ENCODE measurements around the gene ASB15. TPM values are rescaled to one million over a fixed set of nuclear protein-coding genes. Genes with fewer than 3 reads are reported as not detected.
"Not testable (repeated sequence)": the region's sequence is repeated elsewhere in the genome, so short reads cannot be mapped to it uniquely, and the experiment has no call there.

Gene ASB15
- total RNA-seq, 1 donor from 2014 or later: not detected

DNA sequence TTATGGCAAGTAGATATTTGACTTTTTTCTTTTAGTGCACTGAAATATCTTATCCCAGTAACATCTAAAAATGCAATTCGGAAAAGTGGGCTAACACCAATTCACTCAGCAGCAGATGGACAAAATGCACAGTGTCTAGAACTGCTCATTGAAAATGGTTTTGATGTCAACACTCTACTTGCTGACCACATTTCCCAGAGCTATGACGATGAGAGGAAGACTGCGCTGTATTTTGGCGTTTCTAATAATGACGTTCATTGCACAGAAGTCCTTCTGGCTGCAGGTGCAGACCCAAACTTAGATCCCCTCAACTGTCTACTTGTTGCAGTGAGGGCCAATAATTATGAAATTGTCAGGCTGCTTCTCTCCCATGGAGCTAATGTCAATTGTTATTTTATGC is 27.2 kb downstream of the ASB15 start:
- Mint-ChIP-seq H3K27ac (no peak overlapping the region), H3K4me3 (no peak overlapping the region), H3K36me3 (ENCODE audit: low read depth) (no peaks in the 10 kb centered on the region), H3K4me1 (ENCODE audit: low read depth) (no peaks in the 10 kb centered on the region), H3K9me3 (no peaks in the 10 kb centered on the region), H3K27me3 (ENCODE audit: insufficient read depth) (peaks cover 4% of the 10 kb centered on the region)
- no peak for DNase-seq (ENCODE audit: low spot score)
- intact Hi-C loops (cut with micrococcal nuclease): no loop called here

DNA sequence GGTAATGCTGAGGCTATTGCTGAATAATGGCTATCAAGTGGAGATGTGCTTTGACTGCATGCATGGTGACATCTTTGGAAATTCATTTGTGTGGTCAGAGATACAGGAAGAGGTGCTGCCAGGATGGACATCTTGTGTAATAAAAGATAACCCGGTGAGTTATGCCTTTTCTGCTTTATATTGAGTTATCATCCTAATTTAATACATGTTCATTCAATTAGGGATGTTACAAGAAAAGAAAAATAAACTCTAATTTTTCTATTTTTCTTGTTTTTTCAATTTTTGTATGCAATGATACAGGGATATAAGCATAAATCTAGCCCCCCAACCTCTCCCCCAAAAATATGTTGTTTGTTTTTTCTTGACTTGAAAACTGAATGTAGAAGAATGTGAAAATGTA is 27.7 kb downstream of the ASB15 start:
- H3K27ac Mint-ChIP-seq: no peak overlapping the region
- no peaks in the 10 kb centered on the region for H3K4me1 Mint-ChIP-seq (ENCODE audit: low read depth)
- H3K27me3 Mint-ChIP-seq (ENCODE audit: insufficient read depth): peaks cover 4% of the 10 kb centered on the region
- intact Hi-C loops (cut with micrococcal nuclease): no loop called here
- no peaks in the 10 kb centered on the region for H3K36me3 Mint-ChIP-seq (ENCODE audit: low read depth)
- H3K9me3 Mint-ChIP-seq: no peaks in the 10 kb centered on the region
- H3K4me3 Mint-ChIP-seq: no peak overlapping the region
- DNase-seq (ENCODE audit: low spot score): no peak

DNA sequence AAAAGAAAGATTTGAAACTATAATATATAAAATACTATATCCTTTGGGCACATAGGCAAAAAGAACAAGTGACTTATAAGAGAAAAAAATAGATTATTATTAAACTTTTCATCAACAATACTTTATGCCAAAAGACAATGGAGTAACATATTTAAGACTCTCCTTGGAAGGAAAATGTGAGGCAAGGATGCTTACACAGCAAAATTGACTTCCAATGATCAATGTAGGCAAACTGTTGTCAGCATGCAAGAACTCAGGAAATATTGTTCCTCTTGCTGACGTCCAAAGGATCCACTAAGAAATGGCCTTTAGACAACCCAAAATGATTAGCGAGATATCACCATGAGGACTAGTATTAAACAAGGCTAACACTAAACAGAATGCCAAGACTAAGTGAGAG is 31.2 kb downstream of the ASB15 start:
- peaks cover 12% of the 10 kb centered on the region for H3K27me3 Mint-ChIP-seq (ENCODE audit: insufficient read depth)
- H3K4me1 Mint-ChIP-seq (ENCODE audit: low read depth): no peaks in the 10 kb centered on the region
- no peaks in the 10 kb centered on the region for H3K36me3 Mint-ChIP-seq (ENCODE audit: low read depth)
- H3K27ac Mint-ChIP-seq: no peak overlapping the region
- no peak overlapping the region for H3K4me3 Mint-ChIP-seq
- no peaks in the 10 kb centered on the region for H3K9me3 Mint-ChIP-seq
- intact Hi-C loops (cut with micrococcal nuclease): no loop called here
- DNase-seq (ENCODE audit: low spot score): no peak

DNA sequence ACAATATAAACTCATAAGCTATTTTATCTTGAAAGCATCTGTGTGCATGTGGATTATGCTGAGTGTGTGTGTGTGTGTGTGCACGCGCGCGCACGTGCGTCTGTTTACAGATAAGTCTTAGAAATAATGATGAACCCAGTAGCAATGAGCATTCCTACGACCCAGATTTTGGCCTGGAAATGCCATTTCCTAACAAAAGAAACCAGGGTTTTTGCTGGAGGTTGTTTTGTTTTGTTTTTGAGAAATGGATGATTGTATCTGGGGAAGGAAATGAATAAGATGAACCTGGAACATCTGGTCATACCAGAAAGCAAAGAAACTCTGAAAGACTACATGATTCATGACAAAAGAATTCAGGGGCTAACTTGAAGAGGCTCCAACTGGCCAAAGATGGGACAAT is 31.9 kb downstream of the ASB15 start:
- no peak overlapping the region for H3K27ac Mint-ChIP-seq
- no peaks in the 10 kb centered on the region for H3K4me1 Mint-ChIP-seq (ENCODE audit: low read depth)
- H3K4me3 Mint-ChIP-seq: no peak overlapping the region
- H3K27me3 Mint-ChIP-seq (ENCODE audit: insufficient read depth): peaks cover 8% of the 10 kb centered on the region
- no peak for DNase-seq (ENCODE audit: low spot score)
- no peaks in the 10 kb centered on the region for H3K9me3 Mint-ChIP-seq
- intact Hi-C loops (cut with micrococcal nuclease): no loop called here
- H3K36me3 Mint-ChIP-seq (ENCODE audit: low read depth): no peaks in the 10 kb centered on the region

DNA sequence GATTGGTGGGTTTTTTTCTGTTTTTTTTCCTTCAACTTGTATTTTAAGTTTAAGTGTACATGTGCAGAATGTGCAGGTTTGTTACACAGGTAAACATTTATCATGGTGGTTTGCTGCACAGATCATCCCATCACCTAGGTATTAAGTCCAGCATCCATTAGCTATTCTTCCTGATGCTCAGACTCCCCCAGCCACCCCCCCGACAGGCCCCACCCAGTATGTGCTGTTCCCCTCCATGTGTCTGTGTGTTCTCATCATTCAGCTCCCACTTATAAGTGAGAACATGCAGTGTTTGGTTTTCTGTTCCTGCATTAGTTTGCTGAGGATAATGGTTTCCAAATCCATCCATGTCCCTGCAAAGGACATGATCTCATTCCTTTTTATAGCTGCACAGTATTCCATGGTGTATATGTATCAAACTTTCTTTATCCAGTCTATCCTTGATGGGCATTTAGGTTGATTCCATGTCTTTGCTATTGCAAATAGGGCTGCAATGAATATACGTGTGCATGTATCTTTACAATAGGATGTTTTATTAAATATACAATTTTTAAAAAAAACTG is 32.5 kb downstream of the ASB15 start:
- H3K27me3 Mint-ChIP-seq (ENCODE audit: insufficient read depth); H3K4me1 Mint-ChIP-seq (ENCODE audit: low read depth); H3K36me3 Mint-ChIP-seq (ENCODE audit: low read depth); H3K4me3 Mint-ChIP-seq; H3K27ac Mint-ChIP-seq; intact Hi-C loops (cut with micrococcal nuclease); DNase-seq (ENCODE audit: low spot score); H3K9me3 Mint-ChIP-seq: not testable (repeated sequence)

DNA sequence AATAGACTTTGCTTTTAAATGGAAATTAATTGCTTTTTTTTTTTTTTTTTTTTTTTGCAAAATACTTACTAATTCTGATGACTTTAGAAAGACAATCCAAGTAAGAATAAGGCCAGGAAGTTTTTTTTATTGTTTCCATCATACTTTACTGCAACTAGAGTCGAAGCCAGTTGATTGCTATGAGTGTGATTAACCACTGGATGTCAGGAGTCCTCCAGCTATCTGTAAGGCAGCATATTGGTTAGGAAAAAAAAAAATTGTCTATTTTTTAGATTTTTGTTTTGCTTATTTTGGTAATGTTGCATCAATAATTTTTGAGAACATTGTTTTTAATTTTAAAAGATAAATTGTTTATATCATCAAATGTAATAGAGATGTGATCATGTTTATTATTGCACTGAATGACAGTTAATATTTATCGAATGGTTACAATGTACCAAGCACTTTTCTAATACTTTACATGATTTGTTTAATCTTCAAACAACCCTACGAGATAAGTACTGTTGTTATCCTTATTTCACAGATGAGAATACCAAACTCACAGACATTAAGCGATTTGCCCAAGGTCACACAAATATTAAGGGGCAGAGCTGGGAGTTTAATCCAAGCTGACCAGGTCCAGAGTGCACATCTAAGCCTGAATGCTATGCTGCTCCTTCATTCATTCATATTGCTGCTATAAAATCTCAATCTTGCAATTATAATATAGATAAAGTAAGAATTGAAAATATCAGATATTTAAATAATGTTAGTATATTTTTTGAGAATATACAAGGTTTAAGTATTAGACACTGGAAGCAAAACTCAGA is 34.1 kb downstream of the ASB15 start:
- no peaks in the 10 kb centered on the region for H3K36me3 Mint-ChIP-seq (ENCODE audit: low read depth)

DNA sequence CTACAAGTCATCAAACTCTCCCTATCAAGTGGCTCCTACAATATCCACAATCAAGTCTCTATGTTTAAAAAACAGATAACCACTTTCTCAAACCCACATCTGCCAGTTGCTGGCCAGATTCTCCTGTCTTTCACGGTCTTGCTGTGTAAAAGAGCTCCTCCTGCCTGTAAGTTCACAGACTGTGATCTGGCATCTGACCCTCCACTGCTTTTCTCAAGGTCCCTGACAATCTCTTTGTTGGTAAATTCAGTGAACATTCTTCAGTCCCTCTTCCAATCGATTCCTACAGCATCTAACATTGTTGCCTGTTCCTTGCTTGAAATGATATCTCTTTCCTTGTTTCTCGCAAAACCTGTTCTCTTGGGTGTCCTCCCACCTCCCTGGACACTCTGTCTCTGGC is 35.6 kb downstream of the ASB15 start:
- Mint-ChIP-seq H3K36me3 (ENCODE audit: low read depth) (no peaks in the 10 kb centered on the region), H3K27me3 (ENCODE audit: insufficient read depth) (peaks cover 11% of the 10 kb centered on the region), H3K4me3 (no peak overlapping the region), H3K4me1 (ENCODE audit: low read depth) (no peaks in the 10 kb centered on the region), H3K9me3 (no peaks in the 10 kb centered on the region), H3K27ac (no peak overlapping the region)
- no peak for DNase-seq (ENCODE audit: low spot score)
- intact Hi-C loops (cut with micrococcal nuclease): no loop called here

More for the DNA sequence above, 34.1 kb downstream of the ASB15 start:
- no peaks in the 10 kb centered on the region for H3K4me1 Mint-ChIP-seq (ENCODE audit: low read depth)
- no peak overlapping the region for H3K27ac Mint-ChIP-seq
- no peak for DNase-seq (ENCODE audit: low spot score)
- intact Hi-C loops (cut with micrococcal nuclease): loop anchor here (1.0 kb wide), 1 partner anchor 230 kb away; no protein-coding TSS in a partner anchor
- peaks cover 8% of the 10 kb centered on the region for H3K27me3 Mint-ChIP-seq (ENCODE audit: insufficient read depth)
- H3K4me3 Mint-ChIP-seq: no peak overlapping the region
- H3K9me3 Mint-ChIP-seq: no peaks in the 10 kb centered on the region

DNA sequence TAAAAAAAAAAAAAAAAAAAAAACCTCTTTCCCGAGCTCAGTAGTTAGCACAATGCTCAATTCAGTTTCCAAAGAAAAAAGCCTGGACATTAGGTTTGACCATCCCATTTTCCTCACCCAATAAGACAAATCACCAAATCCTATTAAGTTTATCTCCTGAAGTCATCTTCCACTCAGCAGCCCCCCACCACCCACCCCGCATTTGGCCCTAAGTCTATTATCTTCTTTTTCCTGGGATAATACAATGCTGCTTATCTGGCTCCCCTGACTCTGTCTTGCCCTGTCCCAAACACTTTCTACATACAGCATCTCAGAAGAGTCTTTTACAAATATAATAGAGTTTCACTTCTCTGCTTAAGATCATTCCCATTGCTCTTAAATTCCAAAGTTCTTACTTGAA is 36.3 kb downstream of the ASB15 start:
- H3K27ac Mint-ChIP-seq: no peak overlapping the region
- no peak for DNase-seq (ENCODE audit: low spot score)
- no peaks in the 10 kb centered on the region for H3K9me3 Mint-ChIP-seq
- no peak overlapping the region for H3K4me3 Mint-ChIP-seq
- intact Hi-C loops (cut with micrococcal nuclease): no loop called here
- no peaks in the 10 kb centered on the region for H3K4me1 Mint-ChIP-seq (ENCODE audit: low read depth)
- H3K27me3 Mint-ChIP-seq (ENCODE audit: insufficient read depth): peaks cover 11% of the 10 kb centered on the region
- no peaks in the 10 kb centered on the region for H3K36me3 Mint-ChIP-seq (ENCODE audit: low read depth)

DNA sequence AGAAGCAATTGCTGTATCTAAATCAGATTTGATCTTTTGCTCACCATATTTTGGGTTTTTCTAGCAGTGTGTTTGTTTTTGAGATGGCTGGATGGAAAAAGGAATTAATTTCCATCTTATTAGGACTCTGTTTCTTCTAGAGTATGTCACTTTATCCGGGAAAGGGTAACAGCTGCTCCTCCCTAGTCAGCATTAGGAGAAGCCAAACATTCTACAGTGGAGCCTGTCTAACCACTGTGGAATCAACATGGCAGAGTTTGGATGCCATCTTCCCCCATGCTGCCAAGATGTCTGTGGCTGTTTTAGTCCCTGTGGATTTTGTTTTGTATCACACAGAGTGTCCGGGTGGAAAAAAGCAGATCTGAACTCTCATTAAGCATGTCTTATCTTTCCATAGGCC is 38.0 kb downstream of the ASB15 start:
- Mint-ChIP-seq H3K27me3 (ENCODE audit: insufficient read depth) (peaks cover 24% of the 10 kb centered on the region), H3K36me3 (ENCODE audit: low read depth) (no peaks in the 10 kb centered on the region), H3K27ac (no peak overlapping the region), H3K4me1 (ENCODE audit: low read depth) (no peaks in the 10 kb centered on the region), H3K4me3 (no peak overlapping the region), H3K9me3 (no peaks in the 10 kb centered on the region)
- intact Hi-C loops (cut with micrococcal nuclease): no loop called here
- DNase-seq (ENCODE audit: low spot score): no peak

DNA sequence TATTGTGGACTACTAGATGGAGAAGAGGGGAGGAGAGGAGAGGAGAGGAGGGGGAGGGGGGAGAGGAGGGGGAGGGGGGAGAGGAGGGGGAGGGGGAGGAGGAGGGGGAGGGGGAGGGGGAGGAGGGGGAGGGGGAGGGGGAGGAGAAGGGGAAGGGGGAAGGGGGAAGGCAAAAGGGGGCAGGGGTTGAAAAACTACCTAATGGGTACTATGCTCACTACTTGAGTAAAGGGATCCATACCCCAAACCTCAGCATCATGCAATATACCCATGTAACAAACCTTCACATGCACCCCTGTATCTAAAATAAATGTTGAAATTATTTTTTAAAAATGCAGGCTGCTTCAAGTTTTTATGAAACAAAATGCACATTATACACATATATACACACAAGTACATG is 39.0 kb downstream of the ASB15 start:
- DNase-seq (ENCODE audit: low spot score): no peak
- H3K27me3 Mint-ChIP-seq (ENCODE audit: insufficient read depth): peaks cover 22% of the 10 kb centered on the region
- H3K9me3 Mint-ChIP-seq: no peaks in the 10 kb centered on the region
- H3K27ac Mint-ChIP-seq: no peak overlapping the region
- intact Hi-C loops (cut with micrococcal nuclease): no loop called here
- H3K36me3 Mint-ChIP-seq (ENCODE audit: low read depth): no peaks in the 10 kb centered on the region
- H3K4me3 Mint-ChIP-seq: no peak overlapping the region
- H3K4me1 Mint-ChIP-seq (ENCODE audit: low read depth): no peaks in the 10 kb centered on the region

DNA sequence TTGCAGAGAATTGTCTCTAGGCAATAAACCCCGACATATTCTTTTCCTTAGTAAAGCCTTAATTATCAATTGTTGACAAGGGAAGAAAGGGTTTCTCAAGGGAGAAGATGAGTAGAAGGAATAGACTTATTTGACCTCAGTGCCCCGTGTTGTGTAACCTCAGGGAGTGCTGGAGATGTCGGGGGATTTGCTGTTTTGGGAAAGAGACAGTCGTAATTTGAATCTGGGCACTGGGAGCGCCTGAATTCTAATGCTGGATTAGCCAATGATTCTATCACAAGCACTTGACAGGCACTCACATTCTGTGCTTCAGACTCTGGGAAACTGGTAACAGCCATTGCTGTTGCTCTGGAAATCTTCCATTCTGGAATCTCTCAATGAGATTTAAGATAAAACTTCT is 40.3 kb downstream of the ASB15 start:
- intact Hi-C loops (cut with micrococcal nuclease): no loop called here
- Mint-ChIP-seq H3K36me3 (ENCODE audit: low read depth) (no peaks in the 10 kb centered on the region), H3K27me3 (ENCODE audit: insufficient read depth) (peaks cover 22% of the 10 kb centered on the region), H3K27ac (no peak overlapping the region), H3K9me3 (no peaks in the 10 kb centered on the region), H3K4me3 (no peak overlapping the region), H3K4me1 (ENCODE audit: low read depth) (no peaks in the 10 kb centered on the region)
- no peak for DNase-seq (ENCODE audit: low spot score)

DNA sequence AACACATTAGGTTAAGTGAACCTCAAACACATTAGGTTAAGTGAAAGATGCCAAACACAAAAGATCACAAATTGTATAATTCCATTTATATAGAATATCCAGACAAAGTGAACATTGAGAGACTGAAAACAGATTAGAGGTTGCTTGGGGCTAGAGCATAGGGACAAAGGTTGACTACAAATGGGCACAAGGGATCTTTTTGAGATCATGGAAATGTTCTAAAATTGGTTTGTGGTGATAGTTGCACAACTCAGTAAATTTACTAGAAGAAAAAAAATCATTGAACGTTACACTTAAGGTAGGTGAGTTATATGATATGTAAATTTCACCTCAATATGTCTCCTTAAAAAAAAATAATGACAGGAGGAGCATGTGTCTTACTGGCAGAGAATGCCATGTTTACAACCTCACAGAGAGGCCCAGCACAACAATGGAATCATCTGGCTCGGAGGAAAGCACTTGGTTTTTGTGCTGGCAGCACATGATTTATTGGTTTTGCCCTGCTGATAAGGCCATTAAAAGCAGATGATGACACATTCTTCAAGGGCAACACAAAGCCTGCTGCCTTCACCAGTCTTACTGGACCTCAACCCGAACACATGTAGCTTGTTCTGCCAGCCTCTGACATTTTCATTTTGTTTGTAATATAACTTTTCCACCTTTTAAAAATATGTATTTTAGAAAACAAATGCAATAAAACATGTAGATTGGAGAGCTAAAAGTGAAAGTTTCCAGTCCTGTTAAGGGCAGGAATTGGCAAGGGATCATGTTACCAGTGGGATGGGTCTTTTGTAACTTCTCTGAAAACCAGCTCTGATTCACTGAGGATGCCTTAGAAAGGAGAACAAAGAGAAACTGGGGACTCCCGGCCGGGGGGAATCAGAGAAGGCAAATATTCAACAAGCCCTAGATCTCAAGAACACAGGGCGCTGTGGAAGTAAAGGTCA is 42.1 kb downstream of the ASB15 start:
- H3K27ac Mint-ChIP-seq: no peak overlapping the region
- H3K36me3 Mint-ChIP-seq (ENCODE audit: low read depth): no peaks in the 10 kb centered on the region
- H3K4me3 Mint-ChIP-seq: no peak overlapping the region
- no peaks in the 10 kb centered on the region for H3K4me1 Mint-ChIP-seq (ENCODE audit: low read depth)
- intact Hi-C loops (cut with micrococcal nuclease): no loop called here
- H3K9me3 Mint-ChIP-seq: no peaks in the 10 kb centered on the region
- peaks cover 17% of the 10 kb centered on the region for H3K27me3 Mint-ChIP-seq (ENCODE audit: insufficient read depth)
- DNase-seq (ENCODE audit: low spot score): no peak

DNA sequence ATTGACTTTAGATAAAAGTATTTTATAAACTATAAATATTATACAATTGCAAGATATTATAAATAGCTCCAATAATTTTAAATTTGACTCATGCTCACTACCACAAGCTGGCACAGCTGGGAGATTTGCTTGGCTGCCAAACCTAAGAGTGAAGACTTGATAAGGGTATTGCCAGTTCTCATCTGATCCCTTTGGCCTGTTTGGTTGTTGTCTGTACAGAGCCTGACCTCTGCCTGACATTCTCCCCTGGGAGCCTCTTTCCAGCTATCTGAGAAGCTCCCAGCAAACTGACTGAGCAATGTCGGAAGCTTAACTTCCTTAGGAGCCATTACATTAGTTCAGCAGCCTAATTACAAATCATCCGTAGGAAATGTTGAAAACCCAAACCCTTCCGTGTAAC is 43.9 kb downstream of the ASB15 start:
- Mint-ChIP-seq H3K9me3 (no peaks in the 10 kb centered on the region), H3K27ac (no peak overlapping the region), H3K4me1 (ENCODE audit: low read depth) (no peaks in the 10 kb centered on the region), H3K27me3 (ENCODE audit: insufficient read depth) (peaks cover 17% of the 10 kb centered on the region), H3K36me3 (ENCODE audit: low read depth) (no peaks in the 10 kb centered on the region), H3K4me3 (no peak overlapping the region)
- intact Hi-C loops (cut with micrococcal nuclease): no loop called here
- no peak for DNase-seq (ENCODE audit: low spot score)
